HCT116 (cell line): ENCODE measurements around the gene PXMP2. TPM values are rescaled to one million over a fixed set of nuclear protein-coding genes. Genes with fewer than 3 reads are reported as not detected.

Experiments used
- ATAC-seq: fragments of 200-7000 bp; cut with Tn5 transposase; 2 replicates; pipeline ENCODE4 v1.9.1; 2020; ENCODE audit warnings: mild to moderate bottlenecking, moderate library complexity
- BruUV-seq: library from RNA; stranded (reverse); fragments of 400-500 nt; replicated peaks from 2 replicates; lab custom pipeline; 2021; lab: Mats Ljungman, UMichigan
- CTCF ChIA-PET: fragments of 300-600 bp; sonication (Branson Sonifier 250); formaldehyde crosslinking; loops from one replicate; lab custom pipeline; 2021; ENCODE audit warnings: antibody characterized with exemption; lab: Charles Lee
- POLR2A ChIA-PET: fragments of 300-600, 350-600 bp; sonication (Branson Sonifier 250); formaldehyde crosslinking; loops from one replicate; lab custom pipeline; 2021; ENCODE audit warnings: antibody characterized with exemption; lab: Charles Lee
- RAD21 ChIA-PET, 2 experiments: fragments of 300-600 bp; sonication (Branson Sonifier 250); formaldehyde crosslinking; loops; one replicate each; lab custom pipeline; 2023; ENCODE audit warnings: low total read pairs in 2 of 2; ENCODE audit not compliant: uncharacterized antibody in 2 of 2, unreplicated experiment in 2 of 2, low non-redundant PET in 1 of 2; lab: Charles Lee
- DNase-seq: peaks from one replicate; pipeline ENCODE4 v3.0.0-alpha.2; 2010; ENCODE audit warnings: low read depth, low spot score
- H2AFZ ChIP-seq: fragments of 200-600 bp; shearing (Covaris generic), sonication (generic); 2 replicates; pipeline ENCODE4 v1.6.1; 2017; ENCODE audit warnings: low read depth, mixed run types, mixed read lengths, antibody characterized with exemption, low read length; ENCODE audit not compliant: poor library complexity, severe bottlenecking
- H3K27ac ChIP-seq: 2 replicates; pipeline ENCODE4 v1.5.1; 2012; ENCODE audit warnings: low read depth, low read length
- H3K27me3 ChIP-seq: fragments of 200-600 bp; sonication (generic); 2 replicates; pipeline ENCODE4 v1.6.1; 2016; ENCODE audit warnings: mixed run types, low read length, mixed read lengths; ENCODE audit not compliant: insufficient read depth
- H3K36me3 ChIP-seq, 2 experiments: fragments of 200-500 bp in 1 of 2; fragments of 200-600 bp in 1 of 2; sonication (Bioruptor generic) in 1 of 2; sonication (generic) in 1 of 2; 2 replicates each; pipeline versions ENCODE4 v1.5.1 to v1.6.1; 2014 to 2016; ENCODE audit warnings: low read length in 2 of 2, inconsistent platforms in 1 of 2, mixed read lengths in 1 of 2, mixed run types in 1 of 2; ENCODE audit not compliant: insufficient read depth in 2 of 2, control insufficient read depth in 1 of 2
- H3K4me1 ChIP-seq, 2 experiments: fragments of 200-600 bp in 1 of 2; sonication (generic) in 1 of 2; 2 replicates each; pipeline versions ENCODE4 v1.5.1 to v1.6.1; 2012 to 2017; ENCODE audit warnings: low read length in 2 of 2, inconsistent platforms in 1 of 2, mild to moderate bottlenecking in 1 of 2, mixed read lengths in 1 of 2, mixed run types in 1 of 2, moderate library complexity in 1 of 2; ENCODE audit not compliant: insufficient read depth in 2 of 2, control insufficient read depth in 1 of 2
- H3K4me2 ChIP-seq: fragments of 200-600 bp; sonication (generic); 2 replicates; pipeline ENCODE4 v1.6.1; 2017; ENCODE audit warnings: mixed run types, low read length, mixed read lengths
- H3K4me3 ChIP-seq, 2 experiments: fragments of 200-600 bp in 1 of 2; sonication (generic) in 1 of 2; replicated peaks in 1 of 2; 2 replicates each; pipeline ENCODE4 v1.5.1; 2011 to 2016; ENCODE audit warnings: low read length in 2 of 2, control low read depth in 1 of 2, low read depth in 1 of 2, mild to moderate bottlenecking in 1 of 2, mixed read lengths in 1 of 2, mixed run types in 1 of 2
- H3K79me2 ChIP-seq: fragments of 200-600 bp; sonication (generic); 2 replicates; pipeline ENCODE4 v1.6.1; 2017; ENCODE audit warnings: mild to moderate bottlenecking, mixed run types, low read length, moderate library complexity, mixed read lengths; ENCODE audit not compliant: insufficient read depth
- H3K9ac ChIP-seq: fragments of 200-600 bp; sonication (generic); 2 replicates; pipeline ENCODE4 v1.6.1; 2016; ENCODE audit warnings: low read length, mixed read lengths
- H3K9me2 ChIP-seq: fragments of 200-600 bp; sonication (generic), shearing (Covaris generic); 2 replicates; pipeline ENCODE4 v1.6.1; 2017; ENCODE audit warnings: mixed run types, mild to moderate bottlenecking, moderate library complexity; ENCODE audit not compliant: insufficient read depth
- H3K9me3 ChIP-seq, 2 experiments: fragments of 200-500 bp in 1 of 2; fragments of 200-600 bp in 1 of 2; sonication (Bioruptor generic) in 1 of 2; sonication (generic) in 1 of 2; 2 replicates each; pipeline ENCODE4 v1.6.1; 2014 to 2017; ENCODE audit warnings: low read length in 2 of 2, mixed read lengths in 2 of 2, inconsistent platforms in 1 of 2, low read depth in 1 of 2, mild to moderate bottlenecking in 1 of 2, mixed run types in 1 of 2, moderate library complexity in 1 of 2; ENCODE audit not compliant: control insufficient read depth in 1 of 2, insufficient read depth in 1 of 2
- H4K20me1 ChIP-seq: fragments of 200-600 bp; sonication (generic), shearing (Covaris generic); 2 replicates; pipeline ENCODE4 v1.6.1; 2017; ENCODE audit warnings: mixed run types, mild to moderate bottlenecking, moderate library complexity; ENCODE audit not compliant: insufficient read depth
- ATF3 ChIP-seq: IDR thresholded peaks from 2 replicates; pipeline ENCODE4 v1.6.1; 2012
- CBX3 ChIP-seq: IDR thresholded peaks from 2 replicates; pipeline ENCODE4 v1.6.1; 2012; ENCODE audit warnings: low read depth
- CEBPB ChIP-seq: IDR thresholded peaks from 2 replicates; pipeline ENCODE4 v1.6.1; 2012; ENCODE audit warnings: low read depth
- EZH2 ChIP-seq: fragments of 200-600 bp; sonication (generic); IDR thresholded peaks from 2 replicates; pipeline ENCODE4 v1.6.1; 2017; ENCODE audit warnings: antibody characterized with exemption, mixed run types
- FOSL1 ChIP-seq: IDR thresholded peaks from 2 replicates; pipeline ENCODE4 v1.6.1; 2012; ENCODE audit warnings: low read depth
- POLR2A ChIP-seq: IDR thresholded peaks from 2 replicates; pipeline ENCODE4 v1.7.0; 2011; ENCODE audit warnings: borderline replicate concordance; ENCODE audit not compliant: insufficient read depth, insufficient read length; ENCODE audit errors: extremely low read depth
- REST ChIP-seq: IDR thresholded peaks from 2 replicates; pipeline ENCODE4 v1.6.1; 2012; ENCODE audit warnings: low read depth
- SRF ChIP-seq: IDR thresholded peaks from 2 replicates; pipeline ENCODE4 v1.6.1; 2012; ENCODE audit warnings: low read depth
- TCF7L2 ChIP-seq: IDR thresholded peaks from 2 replicates; pipeline ENCODE4 v1.7.0; 2011; ENCODE audit warnings: borderline replicate concordance, inconsistent platforms; ENCODE audit not compliant: insufficient read depth, insufficient read length; ENCODE audit errors: extremely low read depth
- ZBTB33 ChIP-seq: IDR thresholded peaks from 2 replicates; pipeline ENCODE4 v1.6.1; 2011; ENCODE audit warnings: mild to moderate bottlenecking, low read length, moderate library complexity; ENCODE audit not compliant: insufficient replicate concordance; ENCODE audit errors: extremely low read depth
- intact Hi-C: fragments of 100-400 bp; cut with micrococcal nuclease; formaldehyde crosslinking; loops from 2 replicates; pipeline ENCODE4 v1.10.0; 2022
- total RNA-seq: library from RNA; stranded (reverse); gene quantifications from one replicate; pipeline ENCODE4 v1.2.1, GENCODE V29; 2021; ENCODE audit not compliant: unreplicated experiment

Gene PXMP2
- total RNA-seq, 1 experiment from 2014 or later: 30.9 TPM

- POLR2A ChIA-PET: no interaction called here
- peaks cover 73 to 75% of the 10 kb centered on the region in 2 experiments for H3K36me3 ChIP-seq
- BruUV-seq: no TSS peak
Observed at GRCh38 chr12:132662901-132663755, 24.3 kb upstream of the PXMP2 start.

More at GRCh38 chr12:132662901-132663755, 24.3 kb upstream of the PXMP2 start:
- ATAC-seq: no peak
- DNase-seq: no peak
- 0 out of 2 replicates have a peak, but pooled peaks cover 3% of the 10 kb centered on the region for H3K79me2 ChIP-seq
- RAD21 ChIA-PET: no interaction called here
- H3K4me2 ChIP-seq: no peak overlapping the region
- H3K4me3 ChIP-seq: no peak overlapping the region
- CTCF ChIA-PET: no interaction called here
- H3K27ac ChIP-seq: no peak overlapping the region
- no peak overlapping the region for H3K9ac ChIP-seq
- no peak for TF ChIP-seq ATF3
- no peak for TF ChIP-seq FOSL1
- no peak for TF ChIP-seq ZBTB33
- TF ChIP-seq POLR2A: no peak
- TF ChIP-seq TCF7L2: no peak
- no peak for TF ChIP-seq CBX3
- no peak for TF ChIP-seq CEBPB
- no peak for TF ChIP-seq EZH2
- no peak for TF ChIP-seq SRF
- no peak for TF ChIP-seq REST
- H2AFZ ChIP-seq: no peak overlapping the region
- H3K27me3 ChIP-seq: no peaks in the 10 kb centered on the region
- intact Hi-C loops: no loop called here
- no peaks in the 10 kb centered on the region for H3K9me2 ChIP-seq
- H3K4me1 ChIP-seq: no peaks in the 10 kb centered on the region
- no peaks in the 10 kb centered on the region for H3K9me3 ChIP-seq
- H4K20me1 ChIP-seq: no peaks in the 10 kb centered on the region
